ENCODE results near the gene CCDC57. TPM values are rescaled to one million over a fixed set of nuclear protein-coding genes. Genes with fewer than 3 reads are reported as not detected.

The CCDC57 gene
- total RNA-seq, 1 donor from 2014 or later, result 10.8 TPM

DNA sequence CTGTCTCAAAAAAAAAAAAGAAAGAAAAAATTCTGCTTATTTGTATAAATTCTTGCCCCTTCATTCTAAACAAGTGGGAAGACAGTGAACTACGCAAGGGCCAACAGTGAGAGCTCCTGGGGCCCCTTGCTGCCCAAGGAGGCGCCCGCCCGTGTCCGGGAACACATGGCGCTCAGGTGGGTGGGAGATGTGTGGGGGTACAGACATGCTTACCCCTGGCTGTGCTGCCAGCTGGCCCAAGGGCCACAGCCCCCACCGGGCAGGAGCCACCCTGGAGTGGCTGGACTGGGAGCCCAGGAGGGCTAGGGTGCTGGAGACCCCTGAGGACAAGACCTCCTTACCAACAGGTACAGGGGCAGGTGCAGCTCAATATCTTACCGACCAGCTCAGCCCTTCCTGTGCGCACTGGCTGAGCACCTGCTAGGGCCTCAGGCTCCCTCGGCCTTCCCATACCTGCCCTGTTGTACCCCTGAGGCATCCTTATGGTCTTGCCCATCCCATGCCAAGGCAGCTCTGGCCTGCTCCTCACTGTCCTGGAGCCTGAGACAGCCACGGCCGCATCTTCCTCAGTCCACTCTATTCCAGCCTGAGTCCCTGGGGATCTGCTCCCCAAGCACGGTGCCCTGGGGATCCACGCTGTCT is 56.2 kb downstream of the CCDC57 start:
- no peak overlapping the region for H3K4me3 ChIP-seq (ENCODE audit: low read depth, low read length)
- FAIRE-seq (no peak), DNase-seq (ENCODE audit: low read depth) (no peak)
- peaks cover 3% of the 10 kb centered on the region for H3K36me3 ChIP-seq (ENCODE audit: control insufficient read depth, insufficient read depth, low read length)
- no peaks in the 10 kb centered on the region for H3K27me3 ChIP-seq (ENCODE audit: control insufficient read depth, insufficient read depth, low read length)
- TF ChIP-seq, protein P1, sequence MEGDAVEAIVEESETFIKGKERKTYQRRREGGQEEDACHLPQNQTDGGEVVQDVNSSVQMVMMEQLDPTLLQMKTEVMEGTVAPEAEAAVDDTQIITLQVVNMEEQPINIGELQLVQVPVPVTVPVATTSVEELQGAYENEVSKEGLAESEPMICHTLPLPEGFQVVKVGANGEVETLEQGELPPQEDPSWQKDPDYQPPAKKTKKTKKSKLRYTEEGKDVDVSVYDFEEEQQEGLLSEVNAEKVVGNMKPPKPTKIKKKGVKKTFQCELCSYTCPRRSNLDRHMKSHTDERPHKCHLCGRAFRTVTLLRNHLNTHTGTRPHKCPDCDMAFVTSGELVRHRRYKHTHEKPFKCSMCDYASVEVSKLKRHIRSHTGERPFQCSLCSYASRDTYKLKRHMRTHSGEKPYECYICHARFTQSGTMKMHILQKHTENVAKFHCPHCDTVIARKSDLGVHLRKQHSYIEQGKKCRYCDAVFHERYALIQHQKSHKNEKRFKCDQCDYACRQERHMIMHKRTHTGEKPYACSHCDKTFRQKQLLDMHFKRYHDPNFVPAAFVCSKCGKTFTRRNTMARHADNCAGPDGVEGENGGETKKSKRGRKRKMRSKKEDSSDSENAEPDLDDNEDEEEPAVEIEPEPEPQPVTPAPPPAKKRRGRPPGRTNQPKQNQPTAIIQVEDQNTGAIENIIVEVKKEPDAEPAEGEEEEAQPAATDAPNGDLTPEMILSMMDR (IDR thresholded peaks at IDR 0.05; ENCODE audit: insufficient read depth, low read length, severe bottlenecking), result no peak

DNA sequence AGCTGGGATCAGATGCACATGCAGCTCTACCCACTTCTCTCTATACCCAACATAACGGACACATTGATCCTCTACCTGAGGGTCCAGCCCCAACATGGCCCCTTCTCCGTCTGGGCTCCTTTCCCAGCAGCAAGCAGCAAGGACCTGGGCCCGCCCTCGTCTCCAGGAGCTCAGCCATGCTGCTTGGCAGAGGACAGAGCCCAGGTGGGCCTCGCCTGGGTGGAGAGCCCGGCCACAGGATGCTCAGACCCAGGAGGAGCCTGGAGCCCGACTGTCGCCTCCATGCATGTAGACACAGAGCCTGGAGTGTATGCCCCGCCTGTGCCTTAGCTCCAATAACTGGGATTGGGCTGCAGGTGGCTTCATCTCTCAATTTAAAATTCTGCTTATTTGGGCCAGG is 57.0 kb downstream of the CCDC57 start:
- Histone ChIP-seq H3K4me3 (ENCODE audit: low read depth, low read length) (no peak overlapping the region), H3K27me3 (ENCODE audit: control insufficient read depth, insufficient read depth, low read length) (no peaks in the 10 kb centered on the region), H3K36me3 (ENCODE audit: control insufficient read depth, insufficient read depth, low read length) (peaks cover 3% of the 10 kb centered on the region)
- TF ChIP-seq, protein P1 (IDR thresholded peaks at IDR 0.05; ENCODE audit: insufficient read depth, low read length, severe bottlenecking), result no peak
- FAIRE-seq (no peak), DNase-seq (ENCODE audit: low read depth) (no peak)

DNA sequence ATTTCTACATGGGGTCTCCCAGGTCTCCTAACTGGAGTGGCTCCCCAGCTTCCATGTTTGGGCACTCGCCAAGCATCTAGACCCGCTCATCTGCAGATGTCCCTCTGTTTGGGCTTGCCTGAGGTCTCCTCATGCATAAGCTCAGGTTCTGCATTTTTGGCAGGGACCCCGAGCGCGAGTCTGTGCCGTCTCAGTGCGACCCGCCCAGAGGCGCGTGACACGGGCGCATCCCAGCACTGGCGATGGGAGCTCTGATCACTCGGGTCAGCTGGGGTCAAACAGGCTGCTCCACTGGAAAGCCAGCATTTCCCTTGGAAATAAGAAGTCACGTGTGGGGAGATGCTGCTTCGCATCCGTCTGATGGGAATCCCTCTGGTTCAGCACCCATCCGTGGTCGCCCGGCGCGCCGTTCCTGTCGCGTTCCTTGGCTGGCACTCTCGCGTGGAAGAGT is 57.7 kb downstream of the CCDC57 start:
- no peak for DNase-seq (ENCODE audit: low read depth)
- no peak overlapping the region for H3K4me3 ChIP-seq (ENCODE audit: low read depth, low read length)
- TF ChIP-seq, protein P1 (IDR thresholded peaks at IDR 0.05; ENCODE audit: insufficient read depth, low read length, severe bottlenecking), result no peak
- no peak for FAIRE-seq
- H3K36me3 ChIP-seq (ENCODE audit: control insufficient read depth, insufficient read depth, low read length), result peaks cover 3% of the 10 kb centered on the region
- H3K27me3 ChIP-seq (ENCODE audit: control insufficient read depth, insufficient read depth, low read length), result no peaks in the 10 kb centered on the region

DNA sequence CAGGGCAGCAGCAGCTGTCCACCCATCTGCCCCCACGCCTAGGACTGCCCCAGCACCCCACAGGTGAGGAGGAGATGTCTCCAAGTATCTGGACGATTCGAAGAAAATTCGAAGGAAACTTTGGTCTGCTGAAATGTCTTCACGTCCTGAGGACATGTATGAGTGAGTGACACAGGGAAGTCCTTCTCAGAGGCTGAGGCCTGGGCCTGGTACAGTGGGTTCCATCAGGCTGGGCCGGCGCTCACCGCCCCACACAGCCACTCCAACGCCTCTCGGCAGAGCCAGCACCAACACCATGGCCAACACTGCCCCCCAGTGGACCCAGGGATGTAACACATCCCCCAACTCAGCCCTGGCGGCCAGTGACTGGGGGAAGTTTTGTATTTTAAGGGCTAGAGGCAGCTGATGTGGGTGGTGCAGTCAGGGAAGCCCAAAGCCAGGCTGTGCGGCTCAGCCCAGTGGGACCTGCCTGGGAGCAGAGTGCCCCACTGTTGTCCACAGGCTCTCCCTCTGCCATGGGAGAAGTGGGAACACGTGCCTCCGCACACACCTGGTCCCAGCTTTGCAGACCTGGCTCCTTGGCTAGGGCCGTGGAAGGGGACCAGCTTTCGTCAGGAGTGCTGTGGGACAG is 58.8 kb downstream of the CCDC57 start:
- DNase-seq (ENCODE audit: low read depth) (peak; percentile 52), FAIRE-seq (no peak)
- TF ChIP-seq, protein P1 (IDR thresholded peaks at IDR 0.05; ENCODE audit: insufficient read depth, low read length, severe bottlenecking), result peak; percentile 94
- Histone ChIP-seq H3K27me3 (ENCODE audit: control insufficient read depth, insufficient read depth, low read length) (no peaks in the 10 kb centered on the region), H3K4me3 (ENCODE audit: low read depth, low read length) (no peak overlapping the region), H3K36me3 (ENCODE audit: control insufficient read depth, insufficient read depth, low read length) (peaks cover 4% of the 10 kb centered on the region)

DNA sequence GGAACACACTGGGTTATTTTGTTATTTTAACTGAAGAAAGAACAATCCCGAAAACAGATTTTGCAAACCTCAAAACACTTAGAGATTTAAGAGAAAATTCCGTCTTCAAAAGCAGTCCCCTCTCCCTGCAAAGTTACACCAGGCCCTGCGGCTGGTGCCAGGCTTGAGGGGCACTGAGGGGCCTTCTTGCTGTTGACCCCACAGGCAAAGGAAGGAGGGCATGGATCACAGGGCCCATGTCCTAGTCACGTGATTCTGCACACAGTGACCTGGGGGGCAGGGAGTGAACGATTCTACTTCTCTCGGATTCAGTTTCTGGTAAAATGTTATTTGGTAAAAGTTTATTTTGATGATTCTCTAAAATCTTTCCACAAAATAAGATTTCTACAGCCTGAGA is 59.3 kb downstream of the CCDC57 start:
- H3K27me3 ChIP-seq (ENCODE audit: control insufficient read depth, insufficient read depth, low read length), result no peaks in the 10 kb centered on the region
- TF ChIP-seq, protein P1 (IDR thresholded peaks at IDR 0.05; ENCODE audit: insufficient read depth, low read length, severe bottlenecking), result no peak
- H3K4me3 ChIP-seq (ENCODE audit: low read depth, low read length), result no peak overlapping the region
- peaks cover 4% of the 10 kb centered on the region for H3K36me3 ChIP-seq (ENCODE audit: control insufficient read depth, insufficient read depth, low read length)
- no peak for DNase-seq (ENCODE audit: low read depth)
- FAIRE-seq, result no peak

Measured in bronchial epithelial cell (primary cell).